ENCODE data around the gene PSORS1C2.

DNA sequence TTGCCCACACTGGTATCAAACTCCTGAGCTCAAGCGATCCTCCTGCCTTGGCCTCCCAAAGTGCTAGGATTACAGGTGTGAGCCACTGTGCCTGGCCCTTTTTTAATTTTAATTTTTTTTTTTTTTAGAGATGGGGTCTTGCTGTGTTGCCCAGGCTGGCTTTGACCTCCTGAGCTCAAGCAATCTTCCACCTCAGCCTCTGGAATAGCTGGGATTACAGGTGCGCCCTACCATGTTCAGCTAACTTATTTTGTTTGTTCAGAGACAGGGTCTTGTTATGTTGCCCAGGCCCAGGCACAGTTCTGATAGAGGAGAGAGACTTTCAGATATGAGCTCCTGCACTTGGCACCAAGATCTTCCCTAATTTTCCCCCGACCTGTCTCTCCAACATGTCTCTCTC is 8.1 kb downstream of the PSORS1C2 start:
- no peak for TF ChIP-seq EZH2phosphoT487 (conservative IDR thresholded peaks at IDR 0.05; ENCODE audit: low read length)
- TF ChIP-seq, protein P1, sequence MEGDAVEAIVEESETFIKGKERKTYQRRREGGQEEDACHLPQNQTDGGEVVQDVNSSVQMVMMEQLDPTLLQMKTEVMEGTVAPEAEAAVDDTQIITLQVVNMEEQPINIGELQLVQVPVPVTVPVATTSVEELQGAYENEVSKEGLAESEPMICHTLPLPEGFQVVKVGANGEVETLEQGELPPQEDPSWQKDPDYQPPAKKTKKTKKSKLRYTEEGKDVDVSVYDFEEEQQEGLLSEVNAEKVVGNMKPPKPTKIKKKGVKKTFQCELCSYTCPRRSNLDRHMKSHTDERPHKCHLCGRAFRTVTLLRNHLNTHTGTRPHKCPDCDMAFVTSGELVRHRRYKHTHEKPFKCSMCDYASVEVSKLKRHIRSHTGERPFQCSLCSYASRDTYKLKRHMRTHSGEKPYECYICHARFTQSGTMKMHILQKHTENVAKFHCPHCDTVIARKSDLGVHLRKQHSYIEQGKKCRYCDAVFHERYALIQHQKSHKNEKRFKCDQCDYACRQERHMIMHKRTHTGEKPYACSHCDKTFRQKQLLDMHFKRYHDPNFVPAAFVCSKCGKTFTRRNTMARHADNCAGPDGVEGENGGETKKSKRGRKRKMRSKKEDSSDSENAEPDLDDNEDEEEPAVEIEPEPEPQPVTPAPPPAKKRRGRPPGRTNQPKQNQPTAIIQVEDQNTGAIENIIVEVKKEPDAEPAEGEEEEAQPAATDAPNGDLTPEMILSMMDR (IDR thresholded peaks at IDR 0.05; ENCODE audit: insufficient read depth, low read length, poor library complexity, severe bottlenecking) = no peak

Data from SU-DHL-6 (cell line).